GM12864 (cell line): ENCODE data around the gene RCAN1.

Experiments used
- DNase-seq: peaks from one replicate; pipeline ENCODE4 v3.0.0-alpha.2; 2011; ENCODE audit warnings: low read depth
- H3K4me3 ChIP-seq: 2 replicates; pipeline ENCODE4 v1.5.1; 2011; ENCODE audit warnings: mild to moderate bottlenecking, low read depth, low read length, control low read depth
- TF ChIP-seq, protein P1 (sequence below): IDR thresholded peaks from 2 replicates; pipeline ENCODE4 v1.5.1; 2011; ENCODE audit warnings: low read depth, mild to moderate bottlenecking, moderate library complexity, low read length, control low read depth, inconsistent platforms; ENCODE audit errors: missing control alignments

Gene RCAN1

GRCh38 chr21:34639250-34639649 is 24.3 kb upstream of the RCAN1 start:
- DNase-seq: no peak
- no peak overlapping the region for H3K4me3 ChIP-seq
- TF ChIP-seq, protein P1, sequence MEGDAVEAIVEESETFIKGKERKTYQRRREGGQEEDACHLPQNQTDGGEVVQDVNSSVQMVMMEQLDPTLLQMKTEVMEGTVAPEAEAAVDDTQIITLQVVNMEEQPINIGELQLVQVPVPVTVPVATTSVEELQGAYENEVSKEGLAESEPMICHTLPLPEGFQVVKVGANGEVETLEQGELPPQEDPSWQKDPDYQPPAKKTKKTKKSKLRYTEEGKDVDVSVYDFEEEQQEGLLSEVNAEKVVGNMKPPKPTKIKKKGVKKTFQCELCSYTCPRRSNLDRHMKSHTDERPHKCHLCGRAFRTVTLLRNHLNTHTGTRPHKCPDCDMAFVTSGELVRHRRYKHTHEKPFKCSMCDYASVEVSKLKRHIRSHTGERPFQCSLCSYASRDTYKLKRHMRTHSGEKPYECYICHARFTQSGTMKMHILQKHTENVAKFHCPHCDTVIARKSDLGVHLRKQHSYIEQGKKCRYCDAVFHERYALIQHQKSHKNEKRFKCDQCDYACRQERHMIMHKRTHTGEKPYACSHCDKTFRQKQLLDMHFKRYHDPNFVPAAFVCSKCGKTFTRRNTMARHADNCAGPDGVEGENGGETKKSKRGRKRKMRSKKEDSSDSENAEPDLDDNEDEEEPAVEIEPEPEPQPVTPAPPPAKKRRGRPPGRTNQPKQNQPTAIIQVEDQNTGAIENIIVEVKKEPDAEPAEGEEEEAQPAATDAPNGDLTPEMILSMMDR: no peak

- DNase-seq: no peak
- H3K4me3 ChIP-seq: no peak overlapping the region
- TF ChIP-seq, protein P1: no peak
These were observed 22.0 kb upstream of the RCAN1 start for GRCh38 chr21:34636961-34637360.

DNA sequence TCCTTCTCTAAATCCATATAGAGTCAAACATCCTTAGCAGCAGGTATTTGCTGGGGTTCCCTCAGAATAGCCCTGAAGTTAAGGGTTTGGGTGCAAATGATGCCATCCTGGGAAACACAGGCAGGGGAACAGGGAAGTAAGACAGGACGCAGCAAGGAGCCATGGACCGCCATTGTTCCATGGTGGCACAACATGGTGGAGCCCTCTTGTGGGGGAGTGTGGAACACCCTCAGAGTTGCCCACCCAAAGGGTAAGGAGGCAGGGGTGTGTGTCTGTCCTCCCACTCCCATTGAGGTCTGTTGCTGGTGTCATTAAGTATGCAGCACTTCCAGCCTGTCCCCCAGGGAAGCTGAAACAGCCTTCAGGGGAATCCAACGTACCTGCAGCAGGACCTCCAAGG is 20.4 kb upstream of the RCAN1 start:
- no peak for DNase-seq
- TF ChIP-seq, protein P1: peak; percentile 56
- H3K4me3 ChIP-seq: no peak overlapping the region

DNA sequence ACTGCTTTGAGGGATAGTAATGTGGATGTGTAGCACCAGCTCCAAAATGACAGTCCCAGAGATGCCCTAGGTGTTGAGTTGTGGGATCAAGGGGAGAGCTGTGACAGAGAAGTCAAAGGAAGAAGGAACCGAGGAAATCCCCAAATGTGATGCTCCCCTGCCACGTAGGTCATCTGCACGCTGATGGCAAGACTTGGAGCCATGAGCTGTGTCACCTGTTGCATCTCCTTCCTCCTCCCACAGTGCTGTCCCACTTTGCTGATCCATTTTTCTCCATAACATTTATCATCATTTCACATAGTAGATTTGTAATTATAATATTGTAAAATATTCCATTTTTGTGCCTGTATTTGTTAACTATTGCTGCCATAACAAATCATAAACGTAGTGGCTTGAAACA is 17.6 kb upstream of the RCAN1 start:
- DNase-seq: no peak
- no peak overlapping the region for H3K4me3 ChIP-seq
- TF ChIP-seq, protein P1: no peak

GRCh38 chr21:34630536-34631143 is 15.7 kb upstream of the RCAN1 start:
- TF ChIP-seq, protein P1: peak; percentile 74
- H3K4me3 ChIP-seq: no peak overlapping the region
- DNase-seq: no peak

- DNase-seq: no peak
- no peak overlapping the region for H3K4me3 ChIP-seq
- TF ChIP-seq, protein P1: no peak
These were observed 11.2 kb upstream of the RCAN1 start for GRCh38 chr21:34626131-34626530.

- TF ChIP-seq, protein P1: no peak
- H3K4me3 ChIP-seq: no peak overlapping the region
- no peak for DNase-seq
These were observed 10.2 kb upstream of the RCAN1 start for GRCh38 chr21:34625030-34625593.
